GM18499 (cell line): ENCODE measurements around the gene FCRL6.

Source experiments
- ATAC-seq: cut with Tn5 transposase; IDR thresholded peaks from one replicate; pipeline ENCODE4 v1.9.1; 2021; ENCODE audit warnings: moderate number of reproducible peaks; ENCODE audit not compliant: insufficient read depth, unreplicated experiment

The FCRL6 gene, protein sequence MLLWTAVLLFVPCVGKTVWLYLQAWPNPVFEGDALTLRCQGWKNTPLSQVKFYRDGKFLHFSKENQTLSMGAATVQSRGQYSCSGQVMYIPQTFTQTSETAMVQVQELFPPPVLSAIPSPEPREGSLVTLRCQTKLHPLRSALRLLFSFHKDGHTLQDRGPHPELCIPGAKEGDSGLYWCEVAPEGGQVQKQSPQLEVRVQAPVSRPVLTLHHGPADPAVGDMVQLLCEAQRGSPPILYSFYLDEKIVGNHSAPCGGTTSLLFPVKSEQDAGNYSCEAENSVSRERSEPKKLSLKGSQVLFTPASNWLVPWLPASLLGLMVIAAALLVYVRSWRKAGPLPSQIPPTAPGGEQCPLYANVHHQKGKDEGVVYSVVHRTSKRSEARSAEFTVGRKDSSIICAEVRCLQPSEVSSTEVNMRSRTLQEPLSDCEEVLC

DNA sequence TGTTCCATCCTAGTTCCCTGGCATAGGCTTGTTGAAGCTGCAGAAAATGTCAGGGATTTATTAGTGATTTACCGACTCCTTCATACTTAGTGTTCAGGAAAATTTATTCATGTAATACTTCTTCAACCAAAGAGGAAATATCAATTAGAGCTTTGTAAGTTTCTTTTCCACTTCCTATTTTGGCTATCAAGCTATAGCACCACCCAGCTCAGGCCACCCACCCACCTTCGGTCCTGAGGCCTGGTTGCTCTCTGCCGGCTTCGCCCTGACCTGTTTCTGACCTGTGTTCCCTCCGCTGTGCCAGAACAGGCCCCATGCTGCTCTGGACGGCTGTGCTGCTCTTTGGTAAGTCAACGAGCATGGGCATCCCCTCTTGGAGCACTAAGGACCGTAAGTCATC, at the start of gene FCRL6:
Gene FCRL6 (plus strand): TSS at position 250 of the 400 bp plus-strand sequence. CDS start 65 bp downstream, at position 315.
- no peak for ATAC-seq

DNA sequence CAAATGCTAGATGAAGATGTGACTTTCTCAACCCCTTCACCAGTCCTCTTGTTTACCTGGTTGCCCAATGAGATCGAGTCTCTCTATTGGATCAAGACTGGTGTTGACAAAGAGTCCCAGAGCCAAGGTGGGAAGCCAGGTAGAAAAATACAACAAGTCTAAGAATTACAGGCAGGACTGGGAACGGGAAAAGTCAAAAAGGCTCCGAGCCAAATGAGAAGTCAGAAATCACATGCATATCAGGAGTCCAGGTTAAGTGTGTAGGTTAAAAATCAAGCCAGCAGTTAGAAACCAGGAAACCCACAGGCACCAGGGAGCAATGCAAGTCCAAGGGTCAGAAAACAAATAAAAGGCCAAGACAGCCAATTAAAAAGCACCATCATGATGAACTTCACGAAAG, 48.8 kb upstream of the FCRL6 start:
- no peak for ATAC-seq

DNA sequence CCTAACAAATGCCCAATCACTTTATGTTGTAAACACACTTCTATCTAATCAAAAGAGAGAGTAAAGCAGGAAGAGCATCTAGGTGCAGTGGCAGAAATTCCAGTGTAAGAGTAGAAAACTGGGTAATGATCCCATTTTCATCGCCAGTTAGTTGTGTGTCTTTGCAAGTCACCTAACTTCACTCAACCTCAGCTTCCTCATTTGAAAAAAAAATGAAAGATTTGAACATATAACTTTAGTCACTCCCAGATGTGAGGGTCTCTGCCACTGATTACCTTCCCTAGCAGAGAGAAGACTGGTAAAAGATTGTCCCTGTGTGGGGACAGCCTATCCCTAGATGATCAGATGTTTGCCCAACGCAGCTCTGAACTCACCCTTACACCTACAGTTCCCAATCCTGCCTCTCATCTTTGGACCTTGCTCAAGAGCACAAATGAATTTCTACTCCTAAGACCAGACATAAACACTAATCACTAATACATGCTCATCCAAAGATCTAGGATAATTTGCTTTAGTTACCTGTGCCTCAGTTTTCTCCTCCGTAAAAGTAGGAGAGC, 46.6 kb upstream of the FCRL6 start:
- ATAC-seq, result no peak

DNA sequence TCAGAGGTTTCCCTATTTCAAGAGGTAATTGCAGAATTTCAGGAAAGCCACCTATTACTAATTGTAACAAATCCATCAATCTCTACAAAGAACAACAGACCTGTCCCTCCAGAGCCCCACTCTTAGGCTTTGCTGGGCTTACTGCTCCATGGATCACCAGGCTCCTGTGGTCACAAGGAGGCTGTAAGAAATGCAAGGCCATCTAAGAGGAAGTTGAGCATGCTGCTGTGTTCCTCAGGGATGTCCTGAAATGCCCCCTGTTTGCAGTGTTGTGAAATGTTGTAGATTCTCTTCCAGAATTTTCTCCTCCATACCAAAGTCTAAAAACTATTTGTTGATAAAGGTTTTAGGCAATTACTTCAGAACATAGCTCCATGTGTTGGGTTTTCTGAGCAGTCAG, 45.8 kb upstream of the FCRL6 start:
- no peak for ATAC-seq

DNA sequence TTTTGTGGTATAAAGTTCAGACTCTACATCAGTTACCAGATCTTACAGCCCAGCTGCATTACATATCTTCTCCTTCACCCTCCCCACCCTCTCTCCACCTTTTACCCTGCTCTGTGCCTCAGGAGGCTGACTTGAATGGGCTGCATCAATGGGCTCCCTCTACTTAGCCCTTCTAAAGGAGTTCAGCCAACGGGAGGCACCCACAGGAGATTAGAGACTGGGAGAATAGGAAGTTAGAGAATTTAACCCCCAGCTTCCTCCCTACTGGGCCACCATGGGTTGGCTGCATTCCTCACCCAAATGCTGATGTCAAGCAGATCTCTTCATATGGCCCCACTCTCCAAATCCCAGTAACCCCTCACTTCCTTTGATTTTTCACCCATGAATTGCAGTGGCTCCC, 38.5 kb upstream of the FCRL6 start:
- ATAC-seq, result no peak

DNA sequence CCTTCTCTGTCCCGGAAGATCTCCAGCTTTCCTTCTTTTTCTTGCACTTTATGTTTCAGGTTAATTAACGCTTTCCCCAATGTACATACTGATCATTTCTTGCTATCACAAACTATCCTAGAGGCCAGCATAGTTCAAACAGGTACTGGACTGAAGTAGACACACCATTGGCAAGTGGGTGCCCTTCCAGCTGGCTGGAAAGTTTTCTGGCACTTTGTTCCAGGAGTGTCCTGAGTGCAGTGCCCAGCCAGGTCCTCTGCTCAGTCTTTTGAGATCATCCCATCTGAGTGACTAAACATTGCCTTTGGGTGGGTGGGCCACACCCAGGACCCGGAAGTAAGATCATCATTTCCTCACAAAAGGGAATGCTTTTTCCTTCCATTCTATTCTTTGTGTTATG, 36.4 kb upstream of the FCRL6 start:
- ATAC-seq, result no peak

DNA sequence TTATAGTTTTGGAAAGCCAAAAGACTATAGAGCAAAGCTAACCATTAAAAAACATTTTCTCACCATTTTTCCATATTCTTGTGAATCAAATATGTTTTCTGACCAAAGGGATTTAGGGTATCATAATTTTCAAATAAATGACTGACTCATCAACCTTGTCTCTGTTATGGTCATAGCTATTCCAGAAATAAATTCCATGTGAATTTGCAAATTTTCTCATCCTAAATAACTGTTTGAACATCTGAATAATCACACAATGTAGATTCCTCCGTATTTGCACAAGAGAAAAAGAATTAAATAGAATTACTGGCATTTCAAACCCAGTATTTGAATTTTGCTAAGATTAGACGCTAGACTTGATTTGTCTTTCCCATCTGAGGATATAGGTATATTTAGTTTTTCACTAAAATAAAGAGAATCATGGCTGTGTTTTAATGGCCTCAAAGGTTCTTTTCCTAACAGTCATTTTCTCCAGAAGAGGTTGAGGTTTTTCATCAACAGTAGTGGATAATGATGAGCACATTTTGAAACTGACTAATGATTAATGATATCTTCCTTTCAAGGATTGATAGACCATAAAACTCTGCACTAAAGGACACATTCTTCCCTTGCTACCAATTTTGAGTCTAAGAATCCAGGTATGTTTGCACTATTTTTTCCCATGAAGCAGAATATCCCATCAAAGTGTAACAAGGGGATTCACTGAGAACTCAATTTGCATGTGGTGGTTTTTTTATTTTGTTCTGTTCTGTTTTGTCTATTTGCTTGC, 30.8 kb upstream of the FCRL6 start:
- ATAC-seq, result no peak

DNA sequence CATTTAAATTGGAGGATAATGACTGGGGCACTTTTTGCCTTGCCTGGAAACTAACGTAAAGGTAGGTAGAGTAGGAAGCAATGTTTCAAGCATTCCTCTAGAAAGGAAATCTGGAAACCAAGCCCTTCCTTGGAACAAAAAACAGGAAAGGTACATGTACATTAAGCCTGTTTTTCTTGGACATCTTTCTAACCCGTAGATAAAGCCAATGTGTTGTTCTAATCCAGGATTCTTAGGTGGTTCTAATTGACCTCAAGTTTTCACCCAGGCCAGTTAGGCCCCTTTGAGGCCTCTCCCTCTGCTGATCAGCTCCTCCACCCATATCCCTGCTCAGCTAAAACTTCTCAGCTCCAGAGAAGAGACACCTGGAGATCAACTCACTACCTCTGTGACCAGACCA, 27.7 kb upstream of the FCRL6 start:
- ATAC-seq, result no peak

DNA sequence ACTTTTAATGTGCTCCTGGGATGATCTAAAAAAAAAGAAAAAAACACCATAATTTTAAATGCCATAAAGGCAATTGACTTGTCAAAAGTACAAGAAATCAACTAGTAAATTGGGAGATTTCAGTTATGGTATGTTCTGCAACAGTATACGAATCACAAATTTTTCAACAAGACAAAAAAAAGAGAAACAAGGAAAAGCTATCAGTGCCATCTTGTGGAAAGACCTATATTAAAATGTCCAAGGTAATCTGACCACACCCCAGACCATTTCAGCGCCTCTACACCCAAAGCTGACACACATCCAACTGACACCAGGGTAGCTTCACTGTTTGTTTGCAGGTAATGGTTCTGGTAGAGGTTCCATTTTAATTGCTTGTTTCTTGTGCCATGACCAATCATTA, 26.4 kb upstream of the FCRL6 start:
- ATAC-seq, result no peak

DNA sequence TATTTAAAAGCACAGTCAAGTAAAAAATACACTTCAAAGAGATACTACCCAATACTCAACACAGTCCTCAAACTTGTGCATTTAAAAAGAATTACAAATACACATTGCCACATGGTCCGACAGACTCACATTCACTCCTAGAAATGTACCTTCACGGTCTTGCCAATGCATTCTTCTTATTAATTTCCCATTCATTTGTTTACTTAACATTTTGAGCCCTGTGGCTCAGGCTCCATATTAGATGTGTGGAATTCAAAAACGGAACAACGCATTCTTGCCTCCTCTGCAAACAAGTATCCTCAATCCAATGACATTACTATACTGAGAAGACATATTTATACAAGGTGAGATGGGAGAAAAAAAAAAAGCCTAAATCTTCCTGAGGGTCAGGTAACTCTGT, 23.9 kb upstream of the FCRL6 start:
- no peak for ATAC-seq

DNA sequence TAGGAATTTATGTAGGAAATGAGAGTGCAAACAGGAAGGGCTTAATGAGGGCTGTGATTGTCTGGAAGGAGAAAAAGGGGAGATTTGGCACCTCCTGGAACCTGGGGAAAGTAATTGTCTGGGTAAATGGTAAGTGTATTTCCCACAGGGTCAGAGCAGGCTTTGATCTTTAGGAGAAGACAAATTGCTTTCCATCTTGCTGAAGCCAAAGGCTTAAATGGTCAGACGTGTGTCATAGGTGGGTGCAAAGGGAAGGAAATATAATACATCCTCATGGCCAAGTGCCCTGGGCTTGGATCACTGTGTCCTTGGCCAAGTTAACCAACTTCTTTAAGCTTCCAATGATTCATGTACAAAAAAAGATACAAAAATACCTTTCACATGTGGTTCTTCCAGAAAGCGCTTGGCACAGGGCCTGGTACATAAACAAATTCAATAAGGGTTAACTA, 22.7 kb upstream of the FCRL6 start:
- ATAC-seq, result no peak

DNA sequence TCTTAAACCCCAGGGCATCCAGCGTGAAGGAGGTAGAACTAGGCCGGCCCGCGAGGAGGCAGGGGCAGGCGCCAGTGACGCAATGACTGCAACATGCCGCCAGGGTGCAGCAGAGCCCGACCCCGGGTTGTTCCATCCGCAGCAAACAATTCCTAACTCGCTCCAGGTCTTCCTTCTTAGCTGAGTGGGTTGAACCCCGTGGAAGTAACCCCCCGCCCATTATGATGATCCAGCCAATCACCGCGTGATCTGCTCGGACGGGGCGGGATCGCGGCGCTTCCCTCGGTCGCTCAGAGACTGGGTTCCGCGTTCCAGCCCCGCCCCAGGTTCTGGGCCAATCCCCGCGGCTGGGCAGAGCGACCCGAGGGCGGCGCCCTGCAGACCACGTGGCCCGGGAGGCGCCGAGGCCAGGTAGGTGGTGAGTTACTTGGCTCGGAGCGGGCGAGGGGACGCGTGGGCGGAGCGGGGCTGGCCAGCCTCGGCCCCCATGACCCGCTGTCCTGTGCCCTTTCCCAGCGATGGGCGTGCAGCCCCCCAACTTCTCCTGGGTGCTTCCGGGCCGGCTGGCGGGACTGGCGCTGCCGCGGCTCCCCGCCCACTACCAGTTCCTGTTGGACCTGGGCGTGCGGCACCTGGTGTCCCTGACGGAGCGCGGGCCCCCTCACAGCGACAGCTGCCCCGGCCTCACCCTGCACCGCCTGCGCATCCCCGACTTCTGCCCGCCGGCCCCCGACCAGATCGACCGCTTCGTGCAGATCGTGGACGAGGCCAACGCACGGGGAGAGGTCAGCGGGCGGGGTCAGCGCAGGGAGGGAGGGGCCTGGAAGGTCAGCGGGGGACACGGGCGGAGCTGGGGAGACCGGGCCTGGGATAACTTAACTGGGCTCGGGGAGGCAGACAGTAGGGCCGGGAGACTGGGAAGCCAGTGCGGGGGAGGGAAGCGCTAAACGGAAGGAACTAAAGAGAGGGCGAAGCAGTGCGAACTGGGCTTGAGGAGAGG, 21.3 kb upstream of the FCRL6 start, which contains the start of gene DUSP23:
Gene DUSP23 (plus strand): TSS at position 380 of the 1,000 bp plus-strand sequence. CDS start 139 bp downstream, at position 519.
- ATAC-seq, result peak; percentile 87

DNA sequence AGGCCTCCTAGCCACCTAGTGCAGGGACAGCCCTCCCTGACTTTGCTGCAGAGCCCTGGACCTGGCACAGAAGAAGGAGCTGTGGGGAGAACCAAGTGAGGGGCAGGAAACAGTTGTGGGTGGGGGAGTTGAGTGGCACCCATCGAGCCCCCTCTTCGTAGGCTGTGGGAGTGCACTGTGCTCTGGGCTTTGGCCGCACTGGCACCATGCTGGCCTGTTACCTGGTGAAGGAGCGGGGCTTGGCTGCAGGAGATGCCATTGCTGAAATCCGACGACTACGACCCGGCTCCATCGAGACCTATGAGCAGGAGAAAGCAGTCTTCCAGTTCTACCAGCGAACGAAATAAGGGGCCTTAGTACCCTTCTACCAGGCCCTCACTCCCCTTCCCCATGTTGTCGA, 20.2 kb upstream of the FCRL6 start:
- no peak for ATAC-seq

DNA sequence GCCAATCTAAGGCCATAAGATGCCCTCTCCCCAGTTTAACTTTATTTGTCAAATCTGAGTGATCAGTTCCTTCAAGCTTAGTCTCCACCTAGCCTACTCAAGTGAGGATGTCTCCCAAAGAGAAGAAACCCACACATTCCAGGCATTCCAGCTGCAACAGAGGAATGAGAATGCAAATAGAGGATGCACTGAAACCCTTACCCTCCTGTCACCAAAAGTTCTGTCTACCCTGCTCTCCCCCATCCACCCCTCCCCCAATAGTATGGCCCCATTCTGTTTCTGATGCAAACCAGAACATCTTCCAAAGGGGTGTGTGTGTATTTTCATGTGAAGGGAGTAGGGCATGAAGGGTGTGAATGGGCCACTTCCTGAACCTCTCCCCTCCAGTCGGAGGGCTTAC, 18.4 kb upstream of the FCRL6 start:
- no peak for ATAC-seq

DNA sequence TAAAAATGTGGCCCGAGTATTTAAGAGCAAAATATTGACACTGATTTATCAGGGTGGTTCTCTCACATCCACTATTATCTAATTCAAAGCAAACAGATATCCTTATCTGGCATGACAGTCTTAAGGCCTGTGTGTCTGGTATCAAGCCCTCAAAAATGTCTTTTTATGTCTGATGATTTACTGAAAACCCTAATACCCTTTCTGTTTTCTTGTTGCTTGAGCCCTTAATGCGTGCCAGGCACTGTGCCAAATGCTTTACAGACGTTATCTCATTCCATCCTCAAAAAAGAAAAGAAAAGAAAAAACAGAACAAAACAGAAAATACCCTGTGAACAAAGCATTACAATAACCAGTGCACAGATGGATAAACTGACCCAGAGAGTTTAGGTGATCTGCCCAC, 15.7 kb upstream of the FCRL6 start:
- no peak for ATAC-seq

DNA sequence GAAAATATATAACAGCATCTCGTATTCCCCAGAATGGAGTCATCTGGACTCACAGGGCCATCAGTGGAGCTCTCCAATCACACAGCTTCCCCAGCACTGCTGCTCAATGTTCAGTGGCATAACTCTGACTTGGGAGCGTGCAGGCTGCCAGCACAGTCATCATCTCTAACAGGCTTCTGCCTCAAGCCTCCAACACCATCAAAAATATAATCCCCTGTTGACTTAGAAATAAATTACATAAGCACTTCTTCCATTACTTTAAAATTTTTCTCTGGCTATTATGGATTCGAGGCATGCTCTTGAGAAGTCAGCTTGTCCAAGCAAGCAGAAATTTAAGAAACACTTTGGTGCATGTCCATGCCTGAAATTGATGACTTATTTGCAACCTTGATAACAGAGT, 15.2 kb upstream of the FCRL6 start:
- ATAC-seq, result no peak

DNA sequence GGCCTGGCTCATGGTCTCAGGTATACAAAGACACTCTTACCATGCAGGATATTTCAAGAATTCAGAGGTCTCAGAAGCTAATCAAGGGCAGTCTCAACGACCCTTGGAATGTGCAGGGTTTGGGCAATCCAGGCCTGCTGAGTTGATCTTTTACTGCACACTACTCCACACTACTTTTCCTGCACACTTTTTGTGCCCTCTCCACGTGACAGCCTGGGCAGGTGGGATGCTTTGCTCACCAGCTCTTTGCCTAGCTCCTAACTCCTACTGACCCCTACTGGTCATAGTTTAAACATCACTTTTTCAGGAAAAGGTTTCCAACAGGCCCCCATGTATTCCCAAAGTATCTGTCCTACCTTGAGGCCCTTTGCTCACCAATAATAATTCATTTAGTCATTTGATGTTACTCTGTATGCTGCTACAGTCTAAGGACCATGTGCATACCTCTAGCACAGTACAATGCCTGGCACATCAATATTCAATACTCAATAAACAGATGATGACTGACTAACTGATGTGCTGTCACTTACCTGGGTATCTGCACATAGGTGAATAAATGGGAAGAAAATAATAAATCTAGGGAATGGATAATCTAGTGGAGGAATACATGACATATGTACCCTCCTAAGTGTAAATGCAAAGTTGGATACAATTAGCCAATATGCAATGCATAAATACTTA, 11.8 kb upstream of the FCRL6 start:
- ATAC-seq, result no peak

DNA sequence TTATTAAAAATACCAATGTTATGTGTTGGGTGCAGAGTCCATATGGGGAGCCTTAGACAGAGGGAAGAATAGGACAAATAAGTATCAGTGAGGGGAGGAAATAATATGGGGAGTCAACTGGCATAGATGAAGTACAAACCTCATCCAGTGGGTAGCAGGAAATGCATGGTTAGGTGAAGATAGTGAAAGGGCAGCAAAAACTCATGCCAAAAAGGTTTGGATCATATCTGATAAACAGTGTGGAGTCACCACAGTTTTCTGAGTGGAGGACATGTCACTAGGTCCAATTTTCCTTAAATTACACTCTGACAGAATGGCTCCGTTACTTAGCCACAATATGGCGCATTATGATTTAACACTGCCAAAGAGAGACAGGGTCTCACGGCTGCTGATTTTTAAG, 11.1 kb upstream of the FCRL6 start:
- ATAC-seq, result no peak

DNA sequence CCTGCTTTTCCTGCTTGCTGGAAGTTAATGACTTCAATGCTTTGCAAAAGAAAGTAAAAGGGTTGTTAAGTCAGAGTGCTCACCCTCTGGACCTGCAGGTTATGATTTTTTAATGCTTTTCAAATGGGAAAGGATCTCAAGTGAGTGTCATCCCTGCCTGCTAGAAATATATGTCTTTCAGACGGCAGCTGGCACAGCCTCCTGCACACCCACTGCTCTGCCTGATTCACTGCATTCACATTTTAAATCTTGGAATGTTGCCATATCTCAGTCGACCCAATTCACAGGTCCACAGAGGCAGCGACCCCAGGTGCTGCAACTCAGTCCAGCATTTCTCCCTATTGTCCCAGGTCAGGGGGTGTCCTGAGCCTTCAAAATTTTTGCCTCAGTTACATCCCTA, 10.7 kb upstream of the FCRL6 start:
- no peak for ATAC-seq
